Subcutaneous adipose tissue (tissue), 4 donors: Measurements from ENCODE around the gene CNST. TPM values are rescaled to one million over a fixed set of nuclear protein-coding genes. Genes with fewer than 3 reads are reported as not detected.

Source experiments
- CTCF ChIP-seq: fragments of 450-650 bp; IDR thresholded peaks from one replicate; pipeline ENCODE4 v1.5.1; 2016; ENCODE audit warnings: low read depth, mild to moderate bottlenecking, control low read depth, antibody characterized with exemption, moderate library complexity
- total RNA-seq, 4 donors: library from RNA; depleted of rRNA; stranded (reverse); fragments of >200 nt; gene quantifications; one replicate each; pipeline ENCODE4 v1.1.0, GENCODE V29; 2016

CNST gene
- total RNA-seq, result 10 to 100 TPM; 26.9 to 45.7 (median 30.9) TPM

- TF ChIP-seq CTCF, result no peak
Measured at GRCh38 chr1:246566128-246566812, at the start of gene CNST, which contains the start of gene TFB2M. Gene CNST, plus strand, starts transcription at chr1:246566456. Its CDS starts 25,107 bp downstream, at chr1:246591563. Gene TFB2M, minus strand, starts transcription at chr1:246566261. Its CDS starts 123 bp downstream, at chr1:246566138.

GRCh38 chr1:246517391-246517790, 48.9 kb upstream of the CNST start:
- no peak for TF ChIP-seq CTCF

GRCh38 chr1:246518456-246519205, 47.6 kb upstream of the CNST start:
- TF ChIP-seq CTCF, result no peak

- TF ChIP-seq CTCF, result no peak
Measured at GRCh38 chr1:246519514-246519913, 46.7 kb upstream of the CNST start.

- no peak for TF ChIP-seq CTCF
Measured at GRCh38 chr1:246526380-246526779, 39.9 kb upstream of the CNST start.

GRCh38 chr1:246526915-246527314, 39.3 kb upstream of the CNST start:
- TF ChIP-seq CTCF, result no peak

GRCh38 chr1:246527402-246528088, 38.7 kb upstream of the CNST start:
- no peak for TF ChIP-seq CTCF
